ENCODE results near the gene FABP3. TPM values are rescaled to one million over a fixed set of nuclear protein-coding genes. Genes with fewer than 3 reads are reported as not detected.

Gene FABP3
- total and polyA plus RNA-seq, 2 experiments from 2014 or later: 19.3 to 50.2 TPM

- no peak for TF ChIP-seq POLR2AphosphoS5 (IDR thresholded peaks at IDR 0.05; ENCODE audit: low read depth)
Observed at GRCh38 chr1:31420716-31421115, 47.8 kb upstream of the FABP3 start (continued).

DNA sequence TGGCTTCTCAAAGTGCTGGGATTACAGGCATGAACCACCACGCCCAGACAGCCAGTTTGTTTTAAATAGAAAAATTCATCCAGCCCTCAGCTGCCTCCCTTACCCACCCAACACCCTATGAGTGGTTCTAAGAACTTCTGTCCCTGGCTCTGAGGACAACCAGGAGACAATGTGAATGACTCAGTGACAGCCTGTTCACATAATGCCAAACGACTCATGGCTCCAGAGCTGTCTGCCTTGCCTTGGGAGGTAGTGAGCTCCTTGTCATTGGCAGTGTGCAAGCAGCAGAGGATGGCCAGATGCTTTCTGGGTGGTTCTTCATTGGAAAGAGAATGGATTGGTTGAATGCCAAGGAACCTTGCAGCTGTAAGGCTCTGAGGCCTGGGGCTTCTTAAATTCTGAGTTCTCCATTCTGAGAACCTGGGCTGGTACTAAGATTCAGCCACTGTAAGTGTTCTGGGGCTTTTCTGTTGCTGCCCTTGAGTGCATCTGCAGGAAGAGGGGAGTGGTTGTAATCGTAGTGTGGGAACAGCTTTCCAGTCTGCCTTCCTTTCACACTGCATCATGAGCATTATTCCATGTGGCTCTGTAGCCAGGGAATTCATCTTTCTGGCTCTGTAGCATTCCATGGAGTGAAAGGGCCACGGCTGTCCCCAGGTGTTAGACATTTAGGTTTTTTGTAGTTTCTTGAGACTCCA is 45.9 kb upstream of the FABP3 start:
- Histone ChIP-seq H3K4me3 (no peak overlapping the region), H3K4me2 (no peak overlapping the region), H3K27me3 (ENCODE audit: insufficient read depth) (no peaks in the 10 kb centered on the region), H3K27ac (ENCODE audit: low read depth) (no peak overlapping the region), H4K20me1 (replicated peaks; ENCODE audit: insufficient read depth) (peaks cover 5% of the 10 kb centered on the region), H3K36me3 (ENCODE audit: insufficient read depth) (no peaks in the 10 kb centered on the region), H3F3A (replicated peaks; ENCODE audit: low read depth) (0 out of 2 replicates have a peak, but pooled peaks cover 9% of the 10 kb centered on the region), H3K4me1 (ENCODE audit: insufficient read depth) (peaks cover 32% of the 10 kb centered on the region), H2AFZ (no peak overlapping the region), H3K79me2 (replicated peaks; ENCODE audit: insufficient read depth) (peaks cover 12% of the 10 kb centered on the region), H3K9me2 (ENCODE audit: insufficient read depth) (no peaks in the 10 kb centered on the region)
- peaks cover 16% of the 10 kb centered on the region for H3K27me3 Mint-ChIP-seq (ENCODE audit: insufficient read depth, low read depth, poor library complexity)
- ATAC-seq (no peak), DNase-seq (ENCODE audit: low spot score) (no peak)
- peaks cover 8% of the 10 kb centered on the region; the same call in 1 of the 3 replicates for H3K36me3 Mint-ChIP-seq (ENCODE audit: low read depth)
- peaks cover 44% of the 10 kb centered on the region for H3K4me1 Mint-ChIP-seq
- H3K27ac Mint-ChIP-seq: no peak overlapping the region
- H3K9me3 Mint-ChIP-seq: no peaks in the 10 kb centered on the region
- H3K4me3 Mint-ChIP-seq: no peak overlapping the region
- no peak for TF ChIP-seq EZH2 (IDR thresholded peaks at IDR 0.05; ENCODE audit: low read depth, unreplicated experiment)
- TF ChIP-seq NANOG (IDR thresholded peaks at IDR 0.05; ENCODE audit: borderline replicate concordance): no peak
- TF ChIP-seq POLR2AphosphoS5 (IDR thresholded peaks at IDR 0.05; ENCODE audit: low read depth): no peak
- TF ChIP-seq ETS1 (IDR thresholded peaks at IDR 0.05): no peak
- no peak for TF ChIP-seq CTCF (conservative IDR thresholded peaks at IDR 0.05; ENCODE audit: low read depth in 2 of 2)
- TF ChIP-seq, protein P1, sequence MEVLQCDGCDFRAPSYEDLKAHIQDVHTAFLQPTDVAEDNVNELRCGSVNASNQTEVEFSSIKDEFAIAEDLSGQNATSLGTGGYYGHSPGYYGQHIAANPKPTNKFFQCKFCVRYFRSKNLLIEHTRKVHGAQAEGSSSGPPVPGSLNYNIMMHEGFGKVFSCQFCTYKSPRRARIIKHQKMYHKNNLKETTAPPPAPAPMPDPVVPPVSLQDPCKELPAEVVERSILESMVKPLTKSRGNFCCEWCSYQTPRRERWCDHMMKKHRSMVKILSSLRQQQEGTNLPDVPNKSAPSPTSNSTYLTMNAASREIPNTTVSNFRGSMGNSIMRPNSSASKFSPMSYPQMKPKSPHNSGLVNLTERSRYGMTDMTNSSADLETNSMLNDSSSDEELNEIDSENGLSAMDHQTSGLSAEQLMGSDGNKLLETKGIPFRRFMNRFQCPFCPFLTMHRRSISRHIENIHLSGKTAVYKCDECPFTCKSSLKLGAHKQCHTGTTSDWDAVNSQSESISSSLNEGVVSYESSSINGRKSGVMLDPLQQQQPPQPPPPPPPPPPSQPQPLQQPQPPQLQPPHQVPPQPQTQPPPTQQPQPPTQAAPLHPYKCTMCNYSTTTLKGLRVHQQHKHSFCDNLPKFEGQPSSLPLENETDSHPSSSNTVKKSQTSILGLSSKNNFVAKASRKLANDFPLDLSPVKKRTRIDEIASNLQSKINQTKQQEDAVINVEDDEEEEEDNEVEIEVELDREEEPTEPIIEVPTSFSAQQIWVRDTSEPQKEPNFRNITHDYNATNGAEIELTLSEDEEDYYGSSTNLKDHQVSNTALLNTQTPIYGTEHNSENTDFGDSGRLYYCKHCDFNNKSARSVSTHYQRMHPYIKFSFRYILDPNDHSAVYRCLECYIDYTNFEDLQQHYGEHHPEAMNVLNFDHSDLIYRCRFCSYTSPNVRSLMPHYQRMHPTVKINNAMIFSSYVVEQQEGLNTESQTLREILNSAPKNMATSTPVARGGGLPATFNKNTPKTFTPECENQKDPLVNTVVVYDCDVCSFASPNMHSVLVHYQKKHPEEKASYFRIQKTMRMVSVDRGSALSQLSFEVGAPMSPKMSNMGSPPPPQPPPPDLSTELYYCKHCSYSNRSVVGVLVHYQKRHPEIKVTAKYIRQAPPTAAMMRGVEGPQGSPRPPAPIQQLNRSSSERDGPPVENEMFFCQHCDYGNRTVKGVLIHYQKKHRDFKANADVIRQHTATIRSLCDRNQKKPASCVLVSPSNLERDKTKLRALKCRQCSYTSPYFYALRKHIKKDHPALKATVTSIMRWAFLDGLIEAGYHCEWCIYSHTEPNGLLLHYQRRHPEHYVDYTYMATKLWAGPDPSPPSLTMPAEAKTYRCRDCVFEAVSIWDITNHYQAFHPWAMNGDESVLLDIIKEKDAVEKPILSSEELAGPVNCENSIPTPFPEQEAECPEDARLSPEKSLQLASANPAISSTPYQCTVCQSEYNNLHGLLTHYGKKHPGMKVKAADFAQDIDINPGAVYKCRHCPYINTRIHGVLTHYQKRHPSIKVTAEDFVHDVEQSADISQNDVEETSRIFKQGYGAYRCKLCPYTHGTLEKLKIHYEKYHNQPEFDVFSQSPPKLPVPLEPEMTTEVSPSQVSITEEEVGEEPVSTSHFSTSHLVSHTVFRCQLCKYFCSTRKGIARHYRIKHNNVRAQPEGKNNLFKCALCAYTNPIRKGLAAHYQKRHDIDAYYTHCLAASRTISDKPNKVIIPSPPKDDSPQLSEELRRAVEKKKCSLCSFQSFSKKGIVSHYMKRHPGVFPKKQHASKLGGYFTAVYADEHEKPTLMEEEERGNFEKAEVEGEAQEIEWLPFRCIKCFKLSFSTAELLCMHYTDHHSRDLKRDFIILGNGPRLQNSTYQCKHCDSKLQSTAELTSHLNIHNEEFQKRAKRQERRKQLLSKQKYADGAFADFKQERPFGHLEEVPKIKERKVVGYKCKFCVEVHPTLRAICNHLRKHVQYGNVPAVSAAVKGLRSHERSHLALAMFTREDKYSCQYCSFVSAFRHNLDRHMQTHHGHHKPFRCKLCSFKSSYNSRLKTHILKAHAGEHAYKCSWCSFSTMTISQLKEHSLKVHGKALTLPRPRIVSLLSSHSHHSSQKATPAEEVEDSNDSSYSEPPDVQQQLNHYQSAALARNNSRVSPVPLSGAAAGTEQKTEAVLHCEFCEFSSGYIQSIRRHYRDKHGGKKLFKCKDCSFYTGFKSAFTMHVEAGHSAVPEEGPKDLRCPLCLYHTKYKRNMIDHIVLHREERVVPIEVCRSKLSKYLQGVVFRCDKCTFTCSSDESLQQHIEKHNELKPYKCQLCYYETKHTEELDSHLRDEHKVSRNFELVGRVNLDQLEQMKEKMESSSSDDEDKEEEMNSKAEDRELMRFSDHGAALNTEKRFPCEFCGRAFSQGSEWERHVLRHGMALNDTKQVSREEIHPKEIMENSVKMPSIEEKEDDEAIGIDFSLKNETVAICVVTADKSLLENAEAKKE (CRISPR knock-in tag; IDR thresholded peaks at IDR 0.05): no peak
- no peak for TF ChIP-seq JUNB (IDR thresholded peaks at IDR 0.05; ENCODE audit: unreplicated experiment)
- no peak for TF ChIP-seq STAT1 (IDR thresholded peaks at IDR 0.05; ENCODE audit: unreplicated experiment)
- no peak for TF ChIP-seq ZNF114 (CRISPR knock-in tag; IDR thresholded peaks at IDR 0.05)
- no peak for TF ChIP-seq ZNF331 (CRISPR knock-in tag; IDR thresholded peaks at IDR 0.05; ENCODE audit: low read depth)
- no peak for TF ChIP-seq CREB1 (CRISPR knock-in tag; IDR thresholded peaks at IDR 0.05; ENCODE audit: low read depth)
- no peak for TF ChIP-seq REST (IDR thresholded peaks at IDR 0.05; ENCODE audit: unreplicated experiment)
